ENCODE results near the gene TRIM21.
"Not testable (repeated sequence)": the region's sequence is repeated elsewhere in the genome, so short reads cannot be mapped to it uniquely, and the experiment has no call there.

Gene TRIM21

DNA sequence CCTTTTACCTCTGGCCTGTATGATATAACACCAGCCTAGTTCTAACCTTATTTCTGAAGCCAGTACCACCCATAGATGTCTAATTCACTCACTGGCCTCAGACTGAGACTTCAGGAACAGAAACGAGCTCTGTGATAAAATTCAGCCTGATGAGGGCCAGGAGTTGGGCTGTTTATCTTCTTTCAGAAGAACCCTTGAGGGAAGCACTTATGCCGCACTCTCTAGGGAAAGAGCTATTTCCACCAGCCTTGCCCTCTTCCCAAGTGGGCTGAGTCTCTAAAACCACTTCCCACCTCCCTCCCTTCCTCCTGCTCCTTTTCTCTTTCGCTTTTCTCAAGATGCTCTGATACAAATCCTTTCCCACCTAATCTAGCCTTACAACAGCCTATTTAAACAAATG lies 23.3 kb downstream of the TRIM21 start:
- Histone ChIP-seq H2AFZ (ENCODE audit: low read depth, low read length, severe bottlenecking) (no peak overlapping the region), H4K20me1 (ENCODE audit: low read depth, low read length) (no peaks in the 10 kb centered on the region), H3K27ac (ENCODE audit: low read depth, low read length) (no peak overlapping the region), H3K4me2 (ENCODE audit: low read depth, low read length, poor library complexity, severe bottlenecking) (no peak overlapping the region), H3K36me3 (ENCODE audit: low read length) (no peaks in the 10 kb centered on the region), H3K79me2 (ENCODE audit: insufficient read depth, low read length) (no peaks in the 10 kb centered on the region), H3K4me3 (ENCODE audit: insufficient read depth, low read length, poor library complexity, severe bottlenecking) (no peak overlapping the region), H3F3A (ENCODE audit: insufficient read depth) (no peaks in the 10 kb centered on the region), H3K9ac (ENCODE audit: low read length) (no peak overlapping the region), H3K27me3 (ENCODE audit: low read length) (no peaks in the 10 kb centered on the region), H3K9me3 (ENCODE audit: insufficient read depth, low read length) (no peaks in the 10 kb centered on the region), H3K9me2 (replicated peaks; ENCODE audit: insufficient read depth, low read length) (no peaks in the 10 kb centered on the region)
- no peak for TF ChIP-seq EZH2phosphoT487 (conservative IDR thresholded peaks at IDR 0.05; ENCODE audit: low read length)
- no peak for TF ChIP-seq CTCF (IDR thresholded peaks at IDR 0.05; ENCODE audit: insufficient read depth, low read length, poor library complexity, severe bottlenecking)

GRCh38 chr11:4368286-4368685 lies 25.2 kb downstream of the TRIM21 start, which contains the start of gene OR52B4:
Gene OR52B4, minus strand, starts transcription at chr11:4368386. Its CDS starts 91 bp downstream, at chr11:4368295.
- Histone ChIP-seq H3K27ac (ENCODE audit: low read depth, low read length) (no peak within 1 kb of the TSS), H2AFZ (ENCODE audit: low read depth, low read length, severe bottlenecking) (no peak within 1 kb of the TSS), H3K4me3 (ENCODE audit: insufficient read depth, low read length, poor library complexity, severe bottlenecking) (no peak within 1 kb of the TSS), H3K36me3 (ENCODE audit: low read length) (no peaks in the 10 kb centered on the region), H3K9me2 (replicated peaks; ENCODE audit: insufficient read depth, low read length) (no peaks in the 10 kb centered on the region), H3K4me2 (ENCODE audit: low read depth, low read length, poor library complexity, severe bottlenecking) (no peak within 1 kb of the TSS), H3K79me2 (ENCODE audit: insufficient read depth, low read length) (no peaks in the 10 kb centered on the region), H4K20me1 (ENCODE audit: low read depth, low read length) (no peaks in the 10 kb centered on the region), H3F3A (ENCODE audit: insufficient read depth) (no peaks in the 10 kb centered on the region), H3K9ac (ENCODE audit: low read length) (no peak within 1 kb of the TSS), H3K27me3 (ENCODE audit: low read length) (no peaks in the 10 kb centered on the region), H3K9me3 (ENCODE audit: insufficient read depth, low read length) (no peaks in the 10 kb centered on the region)
- TF ChIP-seq EZH2phosphoT487 (conservative IDR thresholded peaks at IDR 0.05; ENCODE audit: low read length): no peak

GRCh38 chr11:4348142-4348541 lies 45.4 kb downstream of the TRIM21 start:
- H3K36me3 ChIP-seq (ENCODE audit: low read length); H3K27me3 ChIP-seq (ENCODE audit: low read length); H3K9me2 ChIP-seq (replicated peaks; ENCODE audit: insufficient read depth, low read length); H2AFZ ChIP-seq (ENCODE audit: low read depth, low read length, severe bottlenecking); H3F3A ChIP-seq (ENCODE audit: insufficient read depth); H4K20me1 ChIP-seq (ENCODE audit: low read depth, low read length); H3K79me2 ChIP-seq (ENCODE audit: insufficient read depth, low read length); H3K9me3 ChIP-seq (ENCODE audit: insufficient read depth, low read length); H3K27ac ChIP-seq (ENCODE audit: low read depth, low read length); H3K4me3 ChIP-seq (ENCODE audit: insufficient read depth, low read length, poor library complexity, severe bottlenecking); H3K4me2 ChIP-seq (ENCODE audit: low read depth, low read length, poor library complexity, severe bottlenecking); H3K9ac ChIP-seq (ENCODE audit: low read length): not testable (repeated sequence)

- not testable (repeated sequence) for H3K27me3 ChIP-seq (ENCODE audit: low read length); H3K4me3 ChIP-seq (ENCODE audit: insufficient read depth, low read length, poor library complexity, severe bottlenecking); H3K27ac ChIP-seq (ENCODE audit: low read depth, low read length); H3K9me2 ChIP-seq (replicated peaks; ENCODE audit: insufficient read depth, low read length); H3K9me3 ChIP-seq (ENCODE audit: insufficient read depth, low read length); H2AFZ ChIP-seq (ENCODE audit: low read depth, low read length, severe bottlenecking); H3K36me3 ChIP-seq (ENCODE audit: low read length); H3K4me2 ChIP-seq (ENCODE audit: low read depth, low read length, poor library complexity, severe bottlenecking); H3K79me2 ChIP-seq (ENCODE audit: insufficient read depth, low read length); H3K9ac ChIP-seq (ENCODE audit: low read length); H3F3A ChIP-seq (ENCODE audit: insufficient read depth); H4K20me1 ChIP-seq (ENCODE audit: low read depth, low read length)
Observed at GRCh38 chr11:4345366-4345765, 48.1 kb downstream of the TRIM21 start.

Measured in SU-DHL-6 (cell line).